ENCODE data around the gene ARL15. TPM values are rescaled to one million over a fixed set of nuclear protein-coding genes. Genes with fewer than 3 reads are reported as not detected.

ARL15 gene
- total and polyA plus RNA-seq, 2 donors: 23.1 to 26.4 TPM

GRCh38 chr5:54307583-54307982 lies 2.8 kb downstream of the ARL15 start:
- DNase-seq (ENCODE audit: low read depth in 6 of 9, low spot score in 9 of 9): no peak
- Histone ChIP-seq H3K9me3 (ENCODE audit: control insufficient read depth in 2 of 2, insufficient read depth in 1 of 2, low read length in 1 of 2) (peaks cover 0 to 3% of the 10 kb centered on the region in 2 donors), H3K27ac (ENCODE audit: low read depth in 1 of 2, low read length in 1 of 2) (no peak overlapping the region), H3K27me3 (ENCODE audit: control insufficient read depth in 2 of 2, insufficient read depth in 1 of 2, low read length in 1 of 2) (peaks cover 0 to 8% of the 10 kb centered on the region in 2 donors), H3K36me3 (ENCODE audit: control insufficient read depth in 2 of 2, insufficient read depth in 2 of 2, low read length in 1 of 2) (no peaks in the 10 kb centered on the region), H3K4me1 (ENCODE audit: control insufficient read depth in 2 of 2, insufficient read depth in 2 of 2, low read length in 2 of 2) (peaks cover 5 to 20% of the 10 kb centered on the region in 2 donors), H3K4me3 (ENCODE audit: low read length in 2 of 2) (no peak overlapping the region)
- 96% methylated on average over 3 of the region's 3 CpGs for WGBS

DNA sequence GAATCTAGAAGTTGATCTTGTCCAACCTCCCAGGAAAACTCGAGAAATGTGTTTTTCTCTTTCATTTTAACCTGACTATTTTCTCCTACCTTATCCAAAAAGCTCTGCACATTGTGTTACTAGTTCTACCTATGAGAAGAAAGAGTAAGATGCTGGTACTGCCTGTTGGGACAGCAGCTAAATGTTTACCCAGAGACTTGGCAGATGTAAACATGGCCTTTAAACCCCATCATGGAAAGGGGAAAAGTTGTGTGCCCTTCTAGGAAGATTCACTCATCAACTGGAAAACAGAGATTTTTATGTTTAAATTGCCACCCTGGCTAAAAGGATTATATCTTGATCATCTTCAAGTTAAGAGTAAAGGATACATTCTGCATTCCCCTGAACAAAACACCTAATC lies 3.5 kb downstream of the ARL15 start:
- H3K36me3 ChIP-seq (ENCODE audit: control insufficient read depth in 2 of 2, insufficient read depth in 2 of 2, low read length in 1 of 2): no peaks in the 10 kb centered on the region
- H3K9me3 ChIP-seq (ENCODE audit: control insufficient read depth in 2 of 2, insufficient read depth in 1 of 2, low read length in 1 of 2): peaks cover 0 to 3% of the 10 kb centered on the region in 2 donors
- no peak overlapping the region for H3K4me3 ChIP-seq (ENCODE audit: low read length in 2 of 2)
- peaks cover 0 to 3% of the 10 kb centered on the region in 2 donors for H3K27me3 ChIP-seq (ENCODE audit: control insufficient read depth in 2 of 2, insufficient read depth in 1 of 2, low read length in 1 of 2)
- WGBS: 97% methylated on average over 1 of the region's 1 CpG
- DNase-seq (ENCODE audit: low read depth in 6 of 9, low spot score in 9 of 9): no peak
- no peak overlapping the region for H3K27ac ChIP-seq (ENCODE audit: low read depth in 1 of 2, low read length in 1 of 2)
- peaks cover 5 to 16% of the 10 kb centered on the region in 2 donors for H3K4me1 ChIP-seq (ENCODE audit: control insufficient read depth in 2 of 2, insufficient read depth in 2 of 2, low read length in 2 of 2)

DNA sequence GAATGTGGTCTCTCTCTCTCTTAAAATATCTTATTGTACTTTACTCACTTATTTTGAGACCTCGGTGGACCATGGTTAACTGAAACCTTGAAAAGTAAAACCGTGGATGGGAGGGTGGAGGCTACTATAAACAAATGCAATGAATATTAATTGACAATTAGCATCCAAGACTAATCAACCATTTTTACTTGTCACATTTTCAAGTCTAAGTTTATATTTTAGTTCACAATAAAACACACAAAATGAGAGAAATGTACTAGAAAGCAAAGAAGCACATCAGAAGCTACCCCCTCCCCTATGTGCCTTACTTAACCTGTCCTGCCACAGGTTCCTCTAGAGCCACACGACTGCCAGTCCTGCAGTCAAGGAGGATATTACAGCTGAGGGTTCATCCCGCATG lies 4.6 kb downstream of the ARL15 start:
- H3K9me3 ChIP-seq (ENCODE audit: control insufficient read depth in 2 of 2, insufficient read depth in 1 of 2, low read length in 1 of 2): peaks cover 0 to 3% of the 10 kb centered on the region in 2 donors
- DNase-seq (ENCODE audit: low read depth in 6 of 9, low spot score in 9 of 9): no peak
- WGBS: 95% methylated on average over 4 of the region's 4 CpGs
- peaks cover 0 to 2% of the 10 kb centered on the region in 2 donors for H3K27me3 ChIP-seq (ENCODE audit: control insufficient read depth in 2 of 2, insufficient read depth in 1 of 2, low read length in 1 of 2)
- H3K36me3 ChIP-seq (ENCODE audit: control insufficient read depth in 2 of 2, insufficient read depth in 2 of 2, low read length in 1 of 2): no peaks in the 10 kb centered on the region
- H3K4me1 ChIP-seq (ENCODE audit: control insufficient read depth in 2 of 2, insufficient read depth in 2 of 2, low read length in 2 of 2): peaks cover 0 to 8% of the 10 kb centered on the region in 2 donors
- no peak overlapping the region for H3K27ac ChIP-seq (ENCODE audit: low read depth in 1 of 2, low read length in 1 of 2)
- H3K4me3 ChIP-seq (ENCODE audit: low read length in 2 of 2): no peak overlapping the region

DNA sequence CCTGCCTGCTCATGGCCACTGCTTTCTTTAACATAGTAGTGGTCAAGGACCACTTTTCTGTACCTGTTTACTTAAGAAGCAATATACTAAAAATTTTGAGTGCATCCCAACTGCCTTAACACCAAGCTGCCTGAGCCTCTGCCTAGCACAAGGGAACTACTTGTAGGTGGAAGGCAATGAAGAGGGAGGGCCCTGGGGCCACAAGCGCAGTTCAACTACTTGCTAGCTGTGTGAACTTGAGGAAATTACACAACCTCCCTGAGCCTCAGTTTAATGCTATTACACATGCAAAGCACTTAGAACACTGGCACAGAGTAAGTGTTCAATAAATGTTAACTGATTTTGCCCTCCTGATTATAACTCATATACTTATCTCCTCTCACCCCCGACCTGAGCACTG lies 6.3 kb downstream of the ARL15 start:
- Histone ChIP-seq H3K4me3 (ENCODE audit: low read length in 2 of 2) (no peak overlapping the region), H3K36me3 (ENCODE audit: control insufficient read depth in 2 of 2, insufficient read depth in 2 of 2, low read length in 1 of 2) (no peaks in the 10 kb centered on the region), H3K4me1 (ENCODE audit: control insufficient read depth in 2 of 2, insufficient read depth in 2 of 2, low read length in 2 of 2) (peaks cover 0 to under 1% of the 10 kb centered on the region in 2 donors), H3K27me3 (ENCODE audit: control insufficient read depth in 2 of 2, insufficient read depth in 1 of 2, low read length in 1 of 2) (no peaks in the 10 kb centered on the region), H3K9me3 (ENCODE audit: control insufficient read depth in 2 of 2, insufficient read depth in 1 of 2, low read length in 1 of 2) (no peaks in the 10 kb centered on the region), H3K27ac (ENCODE audit: low read depth in 1 of 2, low read length in 1 of 2) (no peak overlapping the region)
- WGBS: 93% methylated on average over 2 of the region's 2 CpGs
- no peak for DNase-seq (ENCODE audit: low read depth in 6 of 9, low spot score in 9 of 9)

- H3K9me3 ChIP-seq (ENCODE audit: control insufficient read depth in 2 of 2, insufficient read depth in 1 of 2, low read length in 1 of 2): no peaks in the 10 kb centered on the region
- no peaks in the 10 kb centered on the region for H3K4me1 ChIP-seq (ENCODE audit: control insufficient read depth in 2 of 2, insufficient read depth in 2 of 2, low read length in 2 of 2)
- no peak overlapping the region for H3K4me3 ChIP-seq (ENCODE audit: low read length in 2 of 2)
- no peak overlapping the region for H3K27ac ChIP-seq (ENCODE audit: low read depth in 1 of 2, low read length in 1 of 2)
- no peak for DNase-seq (ENCODE audit: low read depth in 6 of 9, low spot score in 9 of 9)
- H3K27me3 ChIP-seq (ENCODE audit: control insufficient read depth in 2 of 2, insufficient read depth in 1 of 2, low read length in 1 of 2): no peaks in the 10 kb centered on the region
- 97% methylated on average over 5 of the region's 5 CpGs for WGBS
- H3K36me3 ChIP-seq (ENCODE audit: control insufficient read depth in 2 of 2, insufficient read depth in 2 of 2, low read length in 1 of 2): no peaks in the 10 kb centered on the region
Observed at GRCh38 chr5:54302267-54302687, 8.1 kb downstream of the ARL15 start.

- WGBS: 96% methylated on average over 1 of the region's 1 CpG
- Histone ChIP-seq H3K27me3 (ENCODE audit: control insufficient read depth in 2 of 2, insufficient read depth in 1 of 2, low read length in 1 of 2) (no peaks in the 10 kb centered on the region), H3K9me3 (ENCODE audit: control insufficient read depth in 2 of 2, insufficient read depth in 1 of 2, low read length in 1 of 2) (no peaks in the 10 kb centered on the region), H3K4me3 (ENCODE audit: low read length in 2 of 2) (no peak overlapping the region), H3K36me3 (ENCODE audit: control insufficient read depth in 2 of 2, insufficient read depth in 2 of 2, low read length in 1 of 2) (no peaks in the 10 kb centered on the region), H3K4me1 (ENCODE audit: control insufficient read depth in 2 of 2, insufficient read depth in 2 of 2, low read length in 2 of 2) (no peaks in the 10 kb centered on the region), H3K27ac (ENCODE audit: low read depth in 1 of 2, low read length in 1 of 2) (no peak overlapping the region)
- DNase-seq (ENCODE audit: low read depth in 6 of 9, low spot score in 9 of 9): no peak
Observed at GRCh38 chr5:54301849-54302248, 8.5 kb downstream of the ARL15 start.

GRCh38 chr5:54301220-54301619 lies 9.2 kb downstream of the ARL15 start:
- Histone ChIP-seq H3K4me3 (ENCODE audit: low read length in 2 of 2) (no peak overlapping the region), H3K36me3 (ENCODE audit: control insufficient read depth in 2 of 2, insufficient read depth in 2 of 2, low read length in 1 of 2) (no peaks in the 10 kb centered on the region), H3K27me3 (ENCODE audit: control insufficient read depth in 2 of 2, insufficient read depth in 1 of 2, low read length in 1 of 2) (no peaks in the 10 kb centered on the region), H3K27ac (ENCODE audit: low read depth in 1 of 2, low read length in 1 of 2) (no peak overlapping the region), H3K9me3 (ENCODE audit: control insufficient read depth in 2 of 2, insufficient read depth in 1 of 2, low read length in 1 of 2) (no peaks in the 10 kb centered on the region), H3K4me1 (ENCODE audit: control insufficient read depth in 2 of 2, insufficient read depth in 2 of 2, low read length in 2 of 2) (peaks cover 0 to 3% of the 10 kb centered on the region in 2 donors)
- WGBS: 47% methylated on average over 2 of the region's 2 CpGs
- no peak for DNase-seq (ENCODE audit: low read depth in 6 of 9, low spot score in 9 of 9)

- H3K4me3 ChIP-seq (ENCODE audit: low read length in 2 of 2): no peak overlapping the region
- no peaks in the 10 kb centered on the region for H3K36me3 ChIP-seq (ENCODE audit: control insufficient read depth in 2 of 2, insufficient read depth in 2 of 2, low read length in 1 of 2)
- H3K9me3 ChIP-seq (ENCODE audit: control insufficient read depth in 2 of 2, insufficient read depth in 1 of 2, low read length in 1 of 2): no peaks in the 10 kb centered on the region
- WGBS: 98% methylated on average over 5 of the region's 5 CpGs
- H3K4me1 ChIP-seq (ENCODE audit: control insufficient read depth in 2 of 2, insufficient read depth in 2 of 2, low read length in 2 of 2): peaks cover 0 to 3% of the 10 kb centered on the region in 2 donors
- no peak for DNase-seq (ENCODE audit: low read depth in 6 of 9, low spot score in 9 of 9)
- H3K27ac ChIP-seq (ENCODE audit: low read depth in 1 of 2, low read length in 1 of 2): no peak overlapping the region
- H3K27me3 ChIP-seq (ENCODE audit: control insufficient read depth in 2 of 2, insufficient read depth in 1 of 2, low read length in 1 of 2): no peaks in the 10 kb centered on the region
Observed at GRCh38 chr5:54298947-54299346, 11.4 kb downstream of the ARL15 start.

- Histone ChIP-seq H3K4me3 (ENCODE audit: low read length in 2 of 2) (no peak overlapping the region), H3K27me3 (ENCODE audit: control insufficient read depth in 2 of 2, insufficient read depth in 1 of 2, low read length in 1 of 2) (no peaks in the 10 kb centered on the region), H3K27ac (ENCODE audit: low read depth in 1 of 2, low read length in 1 of 2) (no peak overlapping the region), H3K4me1 (ENCODE audit: control insufficient read depth in 2 of 2, insufficient read depth in 2 of 2, low read length in 2 of 2) (peaks cover 0 to 3% of the 10 kb centered on the region in 2 donors), H3K36me3 (ENCODE audit: control insufficient read depth in 2 of 2, insufficient read depth in 2 of 2, low read length in 1 of 2) (no peaks in the 10 kb centered on the region), H3K9me3 (ENCODE audit: control insufficient read depth in 2 of 2, insufficient read depth in 1 of 2, low read length in 1 of 2) (no peaks in the 10 kb centered on the region)
- 95% methylated on average over 2 of the region's 2 CpGs for WGBS
- no peak for DNase-seq (ENCODE audit: low read depth in 6 of 9, low spot score in 9 of 9)
Observed at GRCh38 chr5:54296386-54296785, 14.0 kb downstream of the ARL15 start.

All from thymus (tissue), 11 donors.